ENCODE measurements around the gene ZNF148. TPM values are rescaled to one million over a fixed set of nuclear protein-coding genes. Genes with fewer than 3 reads are reported as not detected.

ZNF148 gene
- total RNA-seq, 1 experiment from 2014 or later: 47.8 TPM

GRCh38 chr3:125229168-125229567, 146.0 kb downstream of the ZNF148 start:
- BruUV-seq (replicated peaks): no TSS peak
- POLR2A ChIA-PET (ENCODE audit: low non-redundant PET): no interaction called here
- H3K36me3 ChIP-seq (ENCODE audit: insufficient read depth, low read length, poor library complexity, severe bottlenecking): peaks cover 8% of the 10 kb centered on the region
- H3K4me3 ChIP-seq (ENCODE audit: low read depth, low read length, poor library complexity, severe bottlenecking): no peak overlapping the region
- TF ChIP-seq EZH2 (IDR thresholded peaks at IDR 0.05; ENCODE audit: borderline replicate concordance, low read depth, low read length, poor library complexity, severe bottlenecking) (no peak), CTCF (conservative IDR thresholded peaks at IDR 0.05; ENCODE audit: low read depth, low read length) (no peak)
- no peak overlapping the region for H3K27ac ChIP-seq (ENCODE audit: low read depth, low read length, poor library complexity, severe bottlenecking)
- intact Hi-C loops (cut with micrococcal nuclease; ENCODE audit: unreplicated experiment): no loop called here
- no peak for DNase-seq (ENCODE audit: low spot score)
- H3K4me1 ChIP-seq (ENCODE audit: insufficient read depth, low read length, poor library complexity, severe bottlenecking): peaks cover 12% of the 10 kb centered on the region
- no peaks in the 10 kb centered on the region for H3K27me3 ChIP-seq (replicated peaks; ENCODE audit: insufficient read depth, low read depth, low read length, poor library complexity)
- H3K9me3 ChIP-seq (ENCODE audit: low read depth, low read length, poor library complexity, severe bottlenecking): no peaks in the 10 kb centered on the region
- CTCF ChIA-PET: interaction anchor here (0.6 kb wide), 2 partner anchors 146 to 540 kb away, joined by 5 to 10 read pairs; partner anchors contain the start of gene ZNF148

GRCh38 chr3:125221831-125222230, 153.3 kb downstream of the ZNF148 start:
- ChIA-PET POLR2A (ENCODE audit: low non-redundant PET) (no interaction called here), CTCF (no interaction called here)
- DNase-seq (ENCODE audit: low spot score): no peak
- Histone ChIP-seq H3K27ac (ENCODE audit: low read depth, low read length, poor library complexity, severe bottlenecking) (no peak overlapping the region), H3K27me3 (replicated peaks; ENCODE audit: insufficient read depth, low read depth, low read length, poor library complexity) (no peaks in the 10 kb centered on the region), H3K4me3 (ENCODE audit: low read depth, low read length, poor library complexity, severe bottlenecking) (no peak overlapping the region), H3K9me3 (ENCODE audit: low read depth, low read length, poor library complexity, severe bottlenecking) (no peaks in the 10 kb centered on the region), H3K4me1 (ENCODE audit: insufficient read depth, low read length, poor library complexity, severe bottlenecking) (no peaks in the 10 kb centered on the region), H3K36me3 (ENCODE audit: insufficient read depth, low read length, poor library complexity, severe bottlenecking) (no peaks in the 10 kb centered on the region)
- no TSS peak for BruUV-seq (replicated peaks)
- no peak for TF ChIP-seq CTCF (conservative IDR thresholded peaks at IDR 0.05; ENCODE audit: low read depth, low read length)
- TF ChIP-seq EZH2 (IDR thresholded peaks at IDR 0.05; ENCODE audit: borderline replicate concordance, low read depth, low read length, poor library complexity, severe bottlenecking): no peak
- intact Hi-C loops (cut with micrococcal nuclease; ENCODE audit: unreplicated experiment): no loop called here

- no peak for DNase-seq (ENCODE audit: low spot score)
- Histone ChIP-seq H3K36me3 (ENCODE audit: insufficient read depth, low read length, poor library complexity, severe bottlenecking) (no peaks in the 10 kb centered on the region), H3K27me3 (replicated peaks; ENCODE audit: insufficient read depth, low read depth, low read length, poor library complexity) (no peaks in the 10 kb centered on the region), H3K27ac (ENCODE audit: low read depth, low read length, poor library complexity, severe bottlenecking) (no peak overlapping the region), H3K4me1 (ENCODE audit: insufficient read depth, low read length, poor library complexity, severe bottlenecking) (no peaks in the 10 kb centered on the region), H3K4me3 (ENCODE audit: low read depth, low read length, poor library complexity, severe bottlenecking) (no peak overlapping the region), H3K9me3 (ENCODE audit: low read depth, low read length, poor library complexity, severe bottlenecking) (no peaks in the 10 kb centered on the region)
- TF ChIP-seq CTCF (conservative IDR thresholded peaks at IDR 0.05; ENCODE audit: low read depth, low read length): no peak
- no peak for TF ChIP-seq EZH2 (IDR thresholded peaks at IDR 0.05; ENCODE audit: borderline replicate concordance, low read depth, low read length, poor library complexity, severe bottlenecking)
- ChIA-PET POLR2A (ENCODE audit: low non-redundant PET) (no interaction called here), CTCF (no interaction called here)
- intact Hi-C loops (cut with micrococcal nuclease; ENCODE audit: unreplicated experiment): no loop called here
- no TSS peak for BruUV-seq (replicated peaks)
Measured at GRCh38 chr3:125220727-125221429, 154.2 kb downstream of the ZNF148 start.
